ENCODE data around the gene HERC6.

- TF ChIP-seq CTCF (IDR thresholded peaks at IDR 0.05): no peak
- no peak for TF ChIP-seq POLR2A (IDR thresholded peaks at IDR 0.05)
These were observed 60.6 kb downstream of the HERC6 start for GRCh38 chr4:88439161-88439760.
